Astrocyte of the cerebellum (primary cell): ENCODE measurements around the gene WDR12.
"Not testable (repeated sequence)": the region's sequence is repeated elsewhere in the genome, so short reads cannot be mapped to it uniquely, and the experiment has no call there.

ENCODE experiments used
- DNase-seq: peaks from one replicate; pipeline ENCODE4 v3.0.0-alpha.2; 2011; ENCODE audit warnings: low read depth
- H3K4me3 ChIP-seq: 2 replicates; pipeline ENCODE4 v1.5.1; 2011; ENCODE audit warnings: mild to moderate bottlenecking, low read depth, low read length, moderate library complexity
- in situ Hi-C: cut with HindIII; loops from 2 replicates; pipeline ENCODE4 v1.10.0; 2017; ENCODE audit warnings: low sequenced_read_pairs
- TF ChIP-seq, protein P1 (sequence below): IDR thresholded peaks from 2 replicates; pipeline ENCODE4 v1.5.1; 2012; ENCODE audit warnings: low read length, low read depth, moderate library complexity, mild to moderate bottlenecking; ENCODE audit errors: missing control alignments

Gene WDR12

DNA sequence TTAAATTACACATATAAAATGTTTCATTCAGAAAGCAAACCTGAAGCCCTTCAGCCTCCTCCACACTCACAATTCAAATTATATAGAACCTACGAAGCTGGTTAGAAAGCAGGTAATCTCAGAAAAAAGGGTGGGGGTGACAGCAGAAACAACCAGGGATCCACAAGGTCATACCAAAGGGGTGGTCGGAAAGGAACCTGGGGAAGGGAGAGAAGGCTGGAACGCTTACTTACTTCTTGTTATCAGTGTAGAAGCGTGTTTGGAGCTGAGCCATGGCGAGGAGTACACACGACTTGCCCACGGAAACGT is 316 bp downstream of the WDR12 start:
- in situ Hi-C loops, result no loop called here
- peak; percentile 2 for DNase-seq
- TF ChIP-seq, protein P1, sequence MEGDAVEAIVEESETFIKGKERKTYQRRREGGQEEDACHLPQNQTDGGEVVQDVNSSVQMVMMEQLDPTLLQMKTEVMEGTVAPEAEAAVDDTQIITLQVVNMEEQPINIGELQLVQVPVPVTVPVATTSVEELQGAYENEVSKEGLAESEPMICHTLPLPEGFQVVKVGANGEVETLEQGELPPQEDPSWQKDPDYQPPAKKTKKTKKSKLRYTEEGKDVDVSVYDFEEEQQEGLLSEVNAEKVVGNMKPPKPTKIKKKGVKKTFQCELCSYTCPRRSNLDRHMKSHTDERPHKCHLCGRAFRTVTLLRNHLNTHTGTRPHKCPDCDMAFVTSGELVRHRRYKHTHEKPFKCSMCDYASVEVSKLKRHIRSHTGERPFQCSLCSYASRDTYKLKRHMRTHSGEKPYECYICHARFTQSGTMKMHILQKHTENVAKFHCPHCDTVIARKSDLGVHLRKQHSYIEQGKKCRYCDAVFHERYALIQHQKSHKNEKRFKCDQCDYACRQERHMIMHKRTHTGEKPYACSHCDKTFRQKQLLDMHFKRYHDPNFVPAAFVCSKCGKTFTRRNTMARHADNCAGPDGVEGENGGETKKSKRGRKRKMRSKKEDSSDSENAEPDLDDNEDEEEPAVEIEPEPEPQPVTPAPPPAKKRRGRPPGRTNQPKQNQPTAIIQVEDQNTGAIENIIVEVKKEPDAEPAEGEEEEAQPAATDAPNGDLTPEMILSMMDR, result no peak
- peak overlapping the region; percentile 91 for H3K4me3 ChIP-seq

DNA sequence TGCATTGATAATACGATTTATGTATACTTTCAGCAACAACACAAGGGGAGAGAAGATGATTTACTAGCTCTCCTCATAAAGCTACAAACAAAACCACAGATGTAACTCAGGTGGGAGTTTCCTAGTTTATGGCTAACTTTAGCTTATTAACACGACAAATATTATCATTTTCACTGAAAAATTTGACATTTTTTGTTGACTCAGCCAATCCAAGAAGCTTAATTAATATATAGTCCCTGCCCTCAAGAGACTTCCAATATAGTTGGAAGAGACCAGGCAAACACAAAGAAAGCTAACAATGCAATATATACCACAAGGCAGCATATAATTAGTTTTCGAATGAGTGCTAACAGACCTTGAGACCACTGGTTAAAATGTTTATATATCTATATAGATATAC is 775 bp downstream of the WDR12 start:
- peak overlapping the region; percentile 91 for H3K4me3 ChIP-seq
- in situ Hi-C loops, result no loop called here
- TF ChIP-seq, protein P1, result no peak
- no peak for DNase-seq

DNA sequence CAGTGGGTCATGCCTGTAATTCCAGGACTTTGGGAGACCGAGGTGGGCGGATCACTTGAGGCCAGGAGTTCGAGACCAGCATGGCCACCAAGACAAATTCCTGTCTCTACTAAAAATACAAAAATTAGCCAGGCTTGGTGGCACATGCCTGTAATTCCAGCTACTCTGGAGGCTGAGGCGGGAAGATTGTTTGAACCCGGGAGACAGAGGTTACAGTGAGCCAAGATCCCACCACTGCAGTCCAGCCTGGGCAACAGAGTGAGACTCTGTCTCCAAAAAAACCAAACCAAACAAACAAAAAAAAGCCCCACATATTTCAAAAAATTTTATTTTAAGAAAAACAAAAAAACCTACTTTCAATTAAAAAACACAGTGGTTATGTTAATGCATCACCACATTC is 1.2 kb downstream of the WDR12 start:
- in situ Hi-C loops, DNase-seq: not testable (repeated sequence)
- H3K4me3 ChIP-seq, result peak overlapping the region; percentile 91

DNA sequence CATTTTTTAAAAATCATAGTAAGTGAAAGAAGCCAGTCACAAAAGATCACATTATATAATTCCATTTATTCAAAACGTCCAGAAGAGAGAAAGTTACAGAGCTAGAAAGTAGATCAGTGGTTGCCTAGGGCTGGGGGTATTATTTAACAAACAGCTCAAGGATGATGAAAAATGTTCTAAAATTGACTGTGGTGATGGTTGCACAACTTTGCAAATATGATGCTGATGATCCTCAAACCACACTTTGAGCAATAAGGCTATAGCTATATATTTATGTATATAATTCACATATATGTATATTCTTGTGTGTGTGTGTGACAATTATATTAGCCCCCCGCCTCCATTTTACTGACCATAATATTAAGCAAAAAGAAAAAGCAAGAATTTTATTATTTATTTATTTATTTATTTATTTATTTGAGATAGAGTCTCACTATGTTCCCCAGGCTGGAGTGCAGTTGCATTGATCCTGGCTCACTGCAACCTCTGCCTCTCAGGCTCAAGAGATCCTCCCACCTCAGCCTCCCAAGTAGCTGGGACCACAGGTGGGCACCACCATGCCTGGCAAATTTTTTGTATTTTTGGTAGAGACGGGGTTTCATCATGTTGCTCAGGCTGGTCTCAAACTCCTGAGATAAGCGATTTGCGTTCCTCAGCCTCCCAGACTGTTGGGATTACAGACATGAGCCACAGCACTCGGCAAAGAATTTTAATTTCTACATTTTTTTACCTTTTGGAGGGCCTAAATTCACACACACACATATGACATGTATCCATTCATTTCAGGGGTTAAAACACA is 1.9 kb downstream of the WDR12 start:
- in situ Hi-C loops, result no loop called here
- TF ChIP-seq, protein P1, result no peak
- H3K4me3 ChIP-seq, result no peak overlapping the region
- no peak for DNase-seq

DNA sequence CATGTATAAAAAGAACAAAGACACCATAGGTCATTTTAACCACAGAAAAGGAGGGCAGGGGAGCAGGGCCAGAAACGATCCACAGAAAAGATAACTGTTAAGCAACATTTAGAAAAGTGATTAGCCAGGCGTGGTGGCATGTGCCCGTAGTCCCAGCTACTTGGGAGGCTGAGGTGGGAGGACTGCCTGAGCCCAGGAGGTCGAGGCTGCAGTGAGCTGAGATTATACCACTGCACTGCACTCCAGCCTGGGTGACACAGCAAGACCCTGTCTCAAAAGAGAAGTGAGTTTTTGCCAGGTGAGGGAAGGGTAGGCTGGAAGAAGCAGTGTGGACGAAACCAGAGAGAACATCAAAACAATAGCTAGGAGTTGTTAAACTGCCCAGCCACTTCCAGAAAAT is 3.3 kb downstream of the WDR12 start:
- no peak for DNase-seq
- in situ Hi-C loops, result no loop called here
- no peak overlapping the region for H3K4me3 ChIP-seq
- TF ChIP-seq, protein P1, result no peak

DNA sequence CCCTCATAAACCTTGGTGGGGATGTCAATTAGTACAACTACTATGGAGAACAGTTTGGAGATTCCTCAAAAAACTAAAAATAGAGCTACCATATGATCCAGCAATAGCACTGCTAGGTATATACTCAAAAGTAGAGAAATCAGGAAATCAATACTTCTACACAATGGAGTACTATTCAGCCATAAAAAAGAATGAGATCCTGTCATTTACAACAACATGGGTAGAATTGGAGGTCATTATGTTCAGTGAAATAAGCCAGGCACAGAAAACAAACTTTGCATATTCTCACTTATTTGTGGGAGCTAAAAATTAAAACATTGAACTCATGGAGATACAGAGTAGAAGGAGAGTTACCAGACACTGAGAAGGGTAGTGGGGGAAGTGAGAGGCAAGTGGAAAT is 6.0 kb downstream of the WDR12 start:
- in situ Hi-C loops, H3K4me3 ChIP-seq, DNase-seq: not testable (repeated sequence)

DNA sequence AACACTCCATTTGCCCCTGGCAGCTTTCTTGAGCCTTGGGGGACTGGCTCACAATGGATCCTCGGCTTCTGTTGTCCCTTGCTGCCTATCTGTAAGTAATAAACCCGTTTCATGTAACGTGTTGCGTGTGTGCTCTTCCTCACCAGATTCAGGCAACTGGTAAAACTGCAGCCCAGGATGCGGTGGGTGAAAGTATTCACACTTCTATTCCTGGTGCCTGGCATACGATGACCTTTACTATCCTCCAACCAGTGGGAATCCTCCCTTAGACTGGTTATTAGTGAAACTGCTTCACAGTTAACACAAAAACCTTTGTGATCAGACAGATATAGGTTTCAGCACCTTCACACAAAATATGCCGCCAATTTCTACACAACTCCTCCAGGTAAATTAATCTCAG is 26.3 kb downstream of the WDR12 start:
- no peak overlapping the region for H3K4me3 ChIP-seq
- TF ChIP-seq, protein P1, result no peak
- no peak for DNase-seq
- in situ Hi-C loops, result no loop called here
